GM19025 (cell line): ENCODE data around the gene CD302.
"Not testable (repeated sequence)": the region's sequence is repeated elsewhere in the genome, so short reads cannot be mapped to it uniquely, and the experiment has no call there.

Experiments
- ATAC-seq: cut with Tn5 transposase; IDR thresholded peaks from one replicate; pipeline ENCODE4 v1.9.1; 2021; ENCODE audit warnings: mild to moderate bottlenecking, low read depth, moderate library complexity; ENCODE audit not compliant: unreplicated experiment

Gene CD302

GRCh38 chr2:159755788-159756187 is 42.2 kb downstream of the CD302 start:
- no peak for ATAC-seq

DNA sequence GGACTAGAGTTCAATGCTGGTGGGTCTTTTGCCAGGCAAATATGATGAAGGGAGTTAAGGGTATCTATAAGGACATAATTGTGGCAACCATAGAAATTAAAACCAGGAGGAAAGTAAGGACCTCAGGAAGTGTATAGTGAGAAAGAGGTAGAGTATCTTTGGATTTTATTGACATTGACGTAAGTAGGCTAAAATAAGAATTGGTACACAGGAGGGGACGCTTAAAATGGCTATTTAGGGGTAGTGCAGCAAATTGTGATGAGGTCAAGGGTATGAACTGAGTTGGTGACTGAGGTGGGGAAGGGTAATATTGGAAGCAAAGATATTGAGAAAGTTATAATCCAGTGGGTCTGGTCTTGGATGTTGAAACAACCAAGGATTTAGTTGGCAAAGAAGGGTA is 43.0 kb downstream of the CD302 start:
- ATAC-seq = no peak

DNA sequence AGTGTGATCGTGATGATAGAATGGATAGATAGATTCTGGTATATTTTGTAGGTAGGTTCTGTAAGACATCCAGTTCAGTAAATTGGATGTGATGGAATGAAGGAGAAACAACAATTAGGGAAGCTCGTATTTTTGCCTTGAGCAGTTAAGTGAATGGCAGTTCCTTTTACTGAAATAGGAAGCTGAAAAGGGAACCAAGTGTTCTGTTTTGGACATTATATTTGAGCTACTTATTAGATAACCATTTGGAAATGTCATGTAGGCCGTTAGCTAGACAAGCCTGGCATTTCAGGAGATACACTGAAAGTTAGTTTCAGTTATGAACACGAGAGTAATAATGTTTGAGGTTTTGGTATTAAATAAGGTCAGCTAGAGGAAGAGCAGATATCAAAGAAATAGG is 44.2 kb downstream of the CD302 start:
- ATAC-seq = no peak

DNA sequence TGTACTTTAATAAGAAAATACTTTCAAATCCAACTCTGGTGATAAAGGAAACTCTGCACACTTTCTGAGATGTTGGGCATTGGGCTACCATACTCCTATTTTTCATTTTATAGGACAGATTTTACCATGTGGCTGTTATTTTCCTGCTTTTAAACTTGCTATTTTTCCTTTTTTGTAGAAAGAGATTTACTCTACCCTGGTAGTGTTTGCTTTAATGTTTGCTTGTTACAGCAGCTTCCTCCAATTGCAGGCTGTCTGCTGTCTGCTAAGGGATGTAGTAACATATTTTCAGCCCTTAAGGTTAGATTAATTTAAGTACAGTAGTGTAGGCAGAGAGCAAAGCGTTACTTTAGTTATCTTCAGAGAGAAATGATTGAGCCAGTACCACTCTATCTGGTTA is 47.1 kb downstream of the CD302 start:
- ATAC-seq = no peak

DNA sequence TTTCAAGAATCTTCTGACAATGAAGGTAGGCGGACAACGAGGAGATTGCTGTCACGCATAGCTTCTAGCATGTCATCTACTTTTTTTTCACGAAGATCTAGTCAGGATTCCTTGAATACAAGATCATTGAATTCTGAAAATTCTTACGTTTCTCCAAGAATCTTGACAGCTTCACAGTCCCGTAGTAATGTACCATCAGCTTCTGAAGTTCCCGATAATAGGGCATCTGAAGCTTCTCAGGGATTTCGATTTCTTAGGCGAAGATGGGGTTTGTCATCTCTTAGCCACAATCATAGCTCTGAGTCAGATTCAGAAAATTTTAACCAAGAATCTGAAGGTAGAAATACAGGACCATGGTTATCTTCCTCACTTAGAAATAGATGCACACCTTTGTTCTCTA is 49.9 kb downstream of the CD302 start:
- ATAC-seq = no peak

- ATAC-seq = not testable (repeated sequence)
These were observed 52.8 kb downstream of the CD302 start for GRCh38 chr2:159745237-159745636.

GRCh38 chr2:159744363-159744762 is 53.6 kb downstream of the CD302 start:
- no peak for ATAC-seq

- no peak for ATAC-seq
These were observed 55.2 kb downstream of the CD302 start for GRCh38 chr2:159742846-159743245.

DNA sequence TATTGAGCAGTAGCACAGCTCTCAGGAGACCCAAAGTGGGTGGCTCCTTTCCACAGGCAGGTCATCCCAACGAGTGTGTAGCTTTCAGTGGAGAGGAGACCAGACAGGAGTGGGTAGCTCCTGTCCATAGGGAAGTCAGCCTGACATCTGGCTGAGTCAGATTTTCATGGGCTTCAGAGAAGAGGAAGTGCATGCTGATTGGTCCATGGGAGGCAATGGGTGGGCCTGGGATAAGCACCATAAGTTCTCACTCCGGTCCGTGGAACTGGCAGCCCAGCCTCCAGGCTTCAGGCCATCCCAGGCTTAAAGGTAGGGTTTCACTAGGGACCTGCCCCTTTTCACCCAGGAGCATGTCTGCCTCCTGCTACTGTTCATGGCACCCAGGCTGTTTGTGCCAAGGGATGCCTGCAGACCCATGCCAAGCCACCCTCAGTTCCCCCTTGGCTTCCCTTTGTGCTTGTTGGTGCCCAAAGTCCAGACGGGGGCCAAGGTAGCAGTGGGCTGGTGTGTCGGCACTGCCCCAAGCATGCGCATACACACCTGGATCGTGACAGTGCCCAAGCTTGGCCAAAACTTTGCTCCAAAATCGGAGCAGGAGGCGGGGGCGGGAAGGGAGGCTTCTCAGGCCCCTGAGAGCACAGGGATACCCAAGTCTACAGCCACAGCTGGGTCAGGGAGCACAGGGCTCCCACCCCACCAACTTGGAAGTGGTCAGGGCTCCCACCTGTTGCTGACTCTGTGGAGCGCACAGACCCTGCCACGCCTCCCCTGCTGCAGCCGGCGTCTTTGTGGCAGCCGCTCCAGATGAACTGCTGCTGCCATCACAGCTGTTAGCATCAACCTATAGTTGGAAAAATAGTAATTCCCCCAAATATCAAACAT is 59.3 kb downstream of the CD302 start:
- ATAC-seq = no peak

GRCh38 chr2:159737917-159738296 is 60.1 kb downstream of the CD302 start:
- no peak for ATAC-seq

DNA sequence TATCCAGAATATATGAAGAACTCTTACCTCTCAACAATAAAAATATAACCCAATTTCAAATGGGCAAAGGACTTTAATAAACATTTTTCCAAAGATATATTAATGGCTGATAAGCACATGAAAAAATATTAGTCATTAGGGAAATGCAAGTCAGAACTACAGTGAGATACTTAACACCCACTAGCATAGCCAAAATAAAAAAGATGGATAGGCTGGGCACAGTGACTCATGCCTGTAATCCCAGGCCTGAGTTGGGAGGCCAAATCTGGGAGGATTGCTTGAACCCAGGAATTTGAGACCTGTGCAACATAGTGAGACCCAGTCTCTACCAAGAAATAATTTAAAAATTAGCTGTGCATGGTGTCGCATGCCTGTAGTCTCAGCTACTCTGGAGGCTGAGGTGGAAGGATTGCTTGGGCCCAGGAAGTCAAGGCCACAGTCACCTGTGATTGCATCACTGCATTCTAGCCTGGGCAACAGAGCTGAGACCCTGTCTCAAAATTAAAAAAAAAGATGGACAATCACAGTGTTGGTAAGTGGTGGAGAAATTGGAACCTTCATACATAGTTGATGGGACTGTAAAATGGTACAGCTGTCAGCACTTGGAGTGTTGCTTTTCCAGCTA is 60.6 kb downstream of the CD302 start:
- no peak for ATAC-seq

DNA sequence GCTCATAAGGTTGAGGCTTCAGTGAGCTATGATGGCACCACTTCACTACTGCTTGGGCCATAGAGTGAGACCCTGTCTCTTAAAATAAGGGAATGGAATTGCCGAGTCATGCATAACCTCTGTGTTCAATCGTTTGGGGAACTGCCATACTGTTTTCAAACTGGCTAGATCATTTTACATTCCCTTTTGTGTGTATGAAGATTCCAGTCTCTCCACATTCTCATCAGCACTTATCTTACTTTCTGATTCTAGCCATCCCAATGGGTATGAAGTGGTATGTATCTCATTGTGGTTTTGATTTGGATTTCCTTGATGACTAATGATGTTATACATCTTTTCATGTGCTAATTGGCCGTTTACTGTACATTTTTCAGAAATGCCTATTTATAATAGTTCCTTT is 62.0 kb downstream of the CD302 start:
- ATAC-seq = no peak

GRCh38 chr2:159735648-159736047 is 62.4 kb downstream of the CD302 start:
- ATAC-seq = no peak

DNA sequence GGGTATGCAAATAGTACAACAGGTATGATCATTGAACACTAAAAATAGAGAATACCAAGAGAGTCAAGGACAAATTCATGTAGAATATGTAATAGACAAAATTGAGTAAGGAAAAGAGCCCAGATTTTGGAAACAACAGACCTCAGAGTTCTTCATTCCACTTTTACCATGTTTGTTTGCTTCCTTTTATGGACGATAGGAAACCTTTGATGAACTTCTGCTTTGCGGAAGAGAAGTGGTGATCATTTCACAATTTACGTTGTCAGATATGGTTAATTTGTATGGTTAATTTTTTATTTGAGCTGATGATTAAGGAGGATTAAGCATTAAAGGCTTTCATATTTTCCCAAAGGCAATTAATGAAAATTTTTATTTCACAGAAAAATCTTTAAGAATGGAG is 69.4 kb downstream of the CD302 start:
- ATAC-seq = no peak

- no peak for ATAC-seq
These were observed 72.3 kb downstream of the CD302 start for GRCh38 chr2:159725713-159726112.

DNA sequence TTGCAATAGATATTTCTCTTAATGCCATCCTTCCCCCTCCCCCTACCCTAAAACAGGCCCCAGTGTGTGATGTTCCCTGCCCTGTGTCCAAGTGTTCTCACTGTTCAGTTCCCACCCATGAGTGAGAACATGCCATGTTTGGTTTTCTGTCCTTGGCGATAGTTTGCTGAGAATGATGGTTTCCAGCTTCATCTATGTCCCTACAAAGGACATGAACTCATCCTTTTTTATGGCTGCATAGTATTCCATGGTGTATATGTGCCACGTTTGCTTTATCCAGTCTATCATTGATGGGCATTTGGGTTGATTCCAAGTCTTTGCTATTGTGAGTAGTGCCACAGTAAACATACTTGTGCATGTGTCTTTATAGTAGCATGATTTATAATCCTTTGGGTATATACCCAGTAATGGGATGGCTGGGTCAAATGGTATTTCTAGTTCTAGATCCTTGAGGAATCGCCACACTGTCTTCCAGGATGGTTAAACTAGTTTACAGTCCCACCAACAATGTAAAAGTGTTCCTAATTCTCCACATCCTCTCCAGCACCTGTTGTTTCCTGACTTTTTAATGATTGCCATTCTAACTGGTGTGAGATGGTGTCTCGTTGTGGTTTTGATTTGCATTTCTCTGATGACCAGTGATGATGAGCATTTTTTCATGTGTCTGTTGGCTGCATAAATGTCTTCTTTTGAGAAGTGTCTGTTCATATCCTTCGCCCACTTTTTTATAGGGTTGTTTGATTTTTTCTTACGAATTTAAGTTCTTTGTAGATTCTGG is 73.0 kb downstream of the CD302 start:
- not testable (repeated sequence) for ATAC-seq

DNA sequence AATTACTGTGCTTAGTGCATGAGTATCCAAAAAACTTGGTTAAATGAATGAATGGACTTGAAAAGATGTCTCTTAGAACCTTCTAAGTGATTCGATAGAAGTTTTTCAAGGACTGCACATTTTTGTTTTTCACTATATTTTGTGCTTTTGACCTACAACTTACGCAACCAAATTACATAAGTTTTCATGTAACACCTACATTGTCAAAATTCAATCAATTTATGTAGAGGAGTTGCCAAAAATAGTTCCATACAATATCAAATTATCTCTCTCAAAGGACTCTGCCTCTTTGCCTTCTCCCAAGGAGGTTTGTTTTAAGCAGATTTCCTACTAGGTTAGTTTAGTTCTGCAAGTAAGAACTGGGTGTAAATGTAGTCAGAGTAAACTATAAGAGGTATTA is 75.4 kb downstream of the CD302 start:
- no peak for ATAC-seq

DNA sequence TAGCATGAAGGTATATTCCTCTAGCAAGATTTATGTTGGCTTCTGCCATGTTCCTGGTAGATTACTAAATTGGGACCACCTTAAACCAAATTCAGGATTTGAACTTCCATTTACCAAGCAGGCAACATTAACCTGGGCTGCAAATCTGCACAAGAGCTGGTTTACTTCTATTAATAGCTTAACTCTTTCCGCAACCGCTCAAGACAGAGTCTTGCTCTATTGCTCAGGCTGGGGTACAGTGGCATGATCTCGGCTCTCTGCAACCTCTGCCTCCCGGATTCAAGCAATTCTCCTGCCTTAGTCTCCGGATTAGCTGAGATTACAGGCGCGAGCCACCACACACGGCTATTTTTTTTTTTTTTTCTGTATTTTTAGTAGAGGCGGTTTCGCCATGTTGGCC is 77.3 kb downstream of the CD302 start:
- ATAC-seq = no peak
